ENCODE results near the gene FGF8. TPM values are rescaled to one million over a fixed set of nuclear protein-coding genes. Genes with fewer than 3 reads are reported as not detected.

FGF8 gene
- total RNA-seq, 1 experiment from 2014 or later: 0.39 TPM

DNA sequence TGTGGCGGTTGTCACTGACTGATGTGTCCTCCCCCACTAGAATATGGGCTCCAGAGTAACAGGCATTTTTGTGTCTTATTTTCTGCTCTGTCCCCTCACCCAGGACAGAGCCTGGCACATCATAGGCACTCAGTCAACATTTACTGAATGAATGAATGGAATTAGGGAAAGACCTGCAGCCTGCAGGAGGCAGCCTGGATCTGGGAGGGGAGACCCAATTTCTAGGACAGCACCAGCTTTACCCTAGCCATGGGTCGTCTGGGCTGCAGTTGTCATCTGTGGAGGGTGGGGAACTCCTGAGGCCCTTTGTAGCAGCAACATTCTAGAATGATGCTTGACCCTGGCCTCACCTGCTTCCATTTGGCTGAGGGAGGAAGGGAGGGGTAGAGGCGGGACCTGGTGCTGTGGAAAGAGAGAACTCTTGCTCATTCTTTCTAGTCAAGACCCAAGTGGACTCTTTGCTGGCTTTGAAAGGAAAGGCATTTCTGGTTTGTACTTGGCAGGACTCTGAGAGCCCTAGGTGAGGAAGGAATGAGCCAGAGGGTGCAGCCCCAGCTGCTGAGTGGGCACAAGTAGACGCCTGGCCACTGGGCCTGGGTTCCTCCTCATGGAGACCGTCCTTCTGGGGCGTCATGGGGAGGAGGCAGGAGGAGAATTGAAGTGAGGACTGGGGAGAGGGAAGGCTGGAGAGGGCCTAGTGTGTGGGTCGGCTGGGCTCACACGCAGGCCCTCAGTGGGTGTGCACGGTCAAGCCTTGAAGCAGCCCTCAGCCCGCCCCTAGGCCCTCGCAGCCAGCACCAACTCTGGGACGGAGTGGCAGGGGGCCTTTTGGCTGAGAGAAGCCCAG, 8.9 kb downstream of the FGF8 start:
- Histone ChIP-seq H3K36me3 (ENCODE audit: control insufficient read depth, insufficient read depth, low read length) (no peaks in the 10 kb centered on the region), H3K4me3 (ENCODE audit: low read depth in 2 of 2, low read length in 2 of 2) (no peak overlapping the region), H3K27ac (ENCODE audit: low read length) (no peak overlapping the region), H3K9me3 (ENCODE audit: control insufficient read depth, insufficient read depth, low read depth, low read length) (no peaks in the 10 kb centered on the region), H3K4me1 (ENCODE audit: control insufficient read depth, insufficient read depth, low read length) (no peaks in the 10 kb centered on the region), H3K27me3 (ENCODE audit: control insufficient read depth, insufficient read depth, low read length) (no peaks in the 10 kb centered on the region)
- no peak for DNase-seq (ENCODE audit: low read depth, low spot score)
- CTCF ChIA-PET: no interaction called here
- TF ChIP-seq, protein P1, sequence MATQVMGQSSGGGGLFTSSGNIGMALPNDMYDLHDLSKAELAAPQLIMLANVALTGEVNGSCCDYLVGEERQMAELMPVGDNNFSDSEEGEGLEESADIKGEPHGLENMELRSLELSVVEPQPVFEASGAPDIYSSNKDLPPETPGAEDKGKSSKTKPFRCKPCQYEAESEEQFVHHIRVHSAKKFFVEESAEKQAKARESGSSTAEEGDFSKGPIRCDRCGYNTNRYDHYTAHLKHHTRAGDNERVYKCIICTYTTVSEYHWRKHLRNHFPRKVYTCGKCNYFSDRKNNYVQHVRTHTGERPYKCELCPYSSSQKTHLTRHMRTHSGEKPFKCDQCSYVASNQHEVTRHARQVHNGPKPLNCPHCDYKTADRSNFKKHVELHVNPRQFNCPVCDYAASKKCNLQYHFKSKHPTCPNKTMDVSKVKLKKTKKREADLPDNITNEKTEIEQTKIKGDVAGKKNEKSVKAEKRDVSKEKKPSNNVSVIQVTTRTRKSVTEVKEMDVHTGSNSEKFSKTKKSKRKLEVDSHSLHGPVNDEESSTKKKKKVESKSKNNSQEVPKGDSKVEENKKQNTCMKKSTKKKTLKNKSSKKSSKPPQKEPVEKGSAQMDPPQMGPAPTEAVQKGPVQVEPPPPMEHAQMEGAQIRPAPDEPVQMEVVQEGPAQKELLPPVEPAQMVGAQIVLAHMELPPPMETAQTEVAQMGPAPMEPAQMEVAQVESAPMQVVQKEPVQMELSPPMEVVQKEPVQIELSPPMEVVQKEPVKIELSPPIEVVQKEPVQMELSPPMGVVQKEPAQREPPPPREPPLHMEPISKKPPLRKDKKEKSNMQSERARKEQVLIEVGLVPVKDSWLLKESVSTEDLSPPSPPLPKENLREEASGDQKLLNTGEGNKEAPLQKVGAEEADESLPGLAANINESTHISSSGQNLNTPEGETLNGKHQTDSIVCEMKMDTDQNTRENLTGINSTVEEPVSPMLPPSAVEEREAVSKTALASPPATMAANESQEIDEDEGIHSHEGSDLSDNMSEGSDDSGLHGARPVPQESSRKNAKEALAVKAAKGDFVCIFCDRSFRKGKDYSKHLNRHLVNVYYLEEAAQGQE (IDR thresholded peaks at IDR 0.05; ENCODE audit: insufficient read depth in 1 of 2, low read depth in 2 of 2, low read length in 1 of 2): no peak
- no peak for TF ChIP-seq TCF7L2 (IDR thresholded peaks at IDR 0.05; ENCODE audit: low read depth, low read length)
- TF ChIP-seq POLR2AphosphoS5 (IDR thresholded peaks at IDR 0.05; ENCODE audit: low read depth, low read length): no peak
- TF ChIP-seq, protein P2, sequence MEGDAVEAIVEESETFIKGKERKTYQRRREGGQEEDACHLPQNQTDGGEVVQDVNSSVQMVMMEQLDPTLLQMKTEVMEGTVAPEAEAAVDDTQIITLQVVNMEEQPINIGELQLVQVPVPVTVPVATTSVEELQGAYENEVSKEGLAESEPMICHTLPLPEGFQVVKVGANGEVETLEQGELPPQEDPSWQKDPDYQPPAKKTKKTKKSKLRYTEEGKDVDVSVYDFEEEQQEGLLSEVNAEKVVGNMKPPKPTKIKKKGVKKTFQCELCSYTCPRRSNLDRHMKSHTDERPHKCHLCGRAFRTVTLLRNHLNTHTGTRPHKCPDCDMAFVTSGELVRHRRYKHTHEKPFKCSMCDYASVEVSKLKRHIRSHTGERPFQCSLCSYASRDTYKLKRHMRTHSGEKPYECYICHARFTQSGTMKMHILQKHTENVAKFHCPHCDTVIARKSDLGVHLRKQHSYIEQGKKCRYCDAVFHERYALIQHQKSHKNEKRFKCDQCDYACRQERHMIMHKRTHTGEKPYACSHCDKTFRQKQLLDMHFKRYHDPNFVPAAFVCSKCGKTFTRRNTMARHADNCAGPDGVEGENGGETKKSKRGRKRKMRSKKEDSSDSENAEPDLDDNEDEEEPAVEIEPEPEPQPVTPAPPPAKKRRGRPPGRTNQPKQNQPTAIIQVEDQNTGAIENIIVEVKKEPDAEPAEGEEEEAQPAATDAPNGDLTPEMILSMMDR (IDR thresholded peaks at IDR 0.05): no peak
- TF ChIP-seq SIN3A (IDR thresholded peaks at IDR 0.05; ENCODE audit: borderline replicate concordance, insufficient read depth, low read depth, low read length): no peak
- POLR2A ChIA-PET: interaction anchor here (0.6 kb wide), 1 partner anchor 478 kb away, joined by 4 read pairs; no protein-coding TSS in a partner anchor
- BruUV-seq (replicated peaks): no TSS peak
- ATAC-seq: no peak
- intact Hi-C loops (cut with micrococcal nuclease; ENCODE audit: unreplicated experiment): no loop called here
- in situ Hi-C loops (cut with HindIII; ENCODE audit: low pct_unique_long_range_greater_than_20kb, low sequenced_read_pairs): no loop called here

DNA sequence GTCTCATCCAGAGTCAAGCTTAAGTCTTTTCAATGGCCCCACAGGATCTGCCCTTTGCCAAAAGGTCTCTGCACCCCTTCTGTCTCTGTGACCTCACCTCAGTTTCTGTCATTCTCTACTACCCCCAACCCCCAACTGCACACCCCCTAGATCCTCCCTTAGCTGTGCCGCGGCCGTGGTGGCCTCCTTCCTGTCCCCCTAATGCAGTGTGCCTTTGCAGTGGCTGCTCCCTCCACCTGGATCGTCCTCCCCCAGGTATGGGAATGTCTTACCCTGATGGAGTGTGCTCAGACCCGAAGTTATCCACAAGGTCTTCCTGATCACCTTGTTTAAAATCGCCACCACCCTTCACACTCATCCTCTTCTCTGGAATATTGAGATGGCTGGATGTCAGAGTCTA, 9.6 kb downstream of the FGF8 start:
- in situ Hi-C loops (cut with HindIII; ENCODE audit: low pct_unique_long_range_greater_than_20kb, low sequenced_read_pairs) (no loop called here), intact Hi-C loops (cut with micrococcal nuclease; ENCODE audit: unreplicated experiment) (no loop called here)
- H3K27ac ChIP-seq (ENCODE audit: low read length): no peak overlapping the region
- DNase-seq (ENCODE audit: low read depth, low spot score): no peak
- H3K4me3 ChIP-seq (ENCODE audit: low read depth in 2 of 2, low read length in 2 of 2): no peak overlapping the region
- H3K27me3 ChIP-seq (ENCODE audit: control insufficient read depth, insufficient read depth, low read length): no peaks in the 10 kb centered on the region
- H3K36me3 ChIP-seq (ENCODE audit: control insufficient read depth, insufficient read depth, low read length): no peaks in the 10 kb centered on the region
- ChIA-PET CTCF (no interaction called here), POLR2A (interaction anchor here (0.6 kb wide), 1 partner anchor 478 kb away, joined by 4 read pairs; no protein-coding TSS in a partner anchor)
- BruUV-seq (replicated peaks): no TSS peak
- ATAC-seq: no peak
- no peaks in the 10 kb centered on the region for H3K9me3 ChIP-seq (ENCODE audit: control insufficient read depth, insufficient read depth, low read depth, low read length)
- no peaks in the 10 kb centered on the region for H3K4me1 ChIP-seq (ENCODE audit: control insufficient read depth, insufficient read depth, low read length)
- TF ChIP-seq, protein P1 (IDR thresholded peaks at IDR 0.05; ENCODE audit: insufficient read depth in 1 of 2, low read depth in 2 of 2, low read length in 1 of 2): no peak
- no peak for TF ChIP-seq POLR2AphosphoS5 (IDR thresholded peaks at IDR 0.05; ENCODE audit: low read depth, low read length)
- TF ChIP-seq SIN3A (IDR thresholded peaks at IDR 0.05; ENCODE audit: borderline replicate concordance, insufficient read depth, low read depth, low read length): no peak
- TF ChIP-seq TCF7L2 (IDR thresholded peaks at IDR 0.05; ENCODE audit: low read depth, low read length): no peak
- TF ChIP-seq, protein P2 (IDR thresholded peaks at IDR 0.05): no peak
